Left cardiac atrium (tissue), 4 donors: ENCODE results near the gene GLB1L3. TPM values are rescaled to one million over a fixed set of nuclear protein-coding genes. Genes with fewer than 3 reads are reported as not detected.
"Not testable (repeated sequence)": the region's sequence is repeated elsewhere in the genome, so short reads cannot be mapped to it uniquely, and the experiment has no call there.

Source experiments
- ATAC-seq, 2 donors: fragments of 200-7000 bp; cut with Tn5 transposase; one replicate each; pipeline ENCODE4 v1.9.1; 2020; ENCODE audit warnings: mild to moderate bottlenecking in 2 of 2, moderate library complexity in 2 of 2
- DNase-seq: peaks from one replicate; pipeline ENCODE4 v3.0.0-alpha.2; 2020
- intact Hi-C, 2 donors: fragments of 100-400 bp; cut with DNase I; formaldehyde crosslinking; loops; one replicate each; pipeline versions ENCODE4 v1.14.1 to v1.15.1; 2022 to 2023
- total RNA-seq, 2 donors: library from RNA; stranded (reverse); fragmentation: NEBNext Ultra II Directional; extraction: Animal tissue kit (Norgen Biotek cat#: 25700); gene quantifications; one replicate each; pipeline ENCODE4 v1.2.1, GENCODE V29; 2021
- donor health status: DM: no; HTN: yes; CAD: no.
- donor health status: DM: no; HTN: yes; CAD: no; lungs with severe emphysema.
- donor health status: DM: yes; HTN: yes; CAD: no.
- donor health status: Dilated cardiomyopathy.

GLB1L3 gene
- total RNA-seq, 2 donors from 2014 or later = not detected

- DNase-seq (no peak), ATAC-seq (no peak)
- intact Hi-C loops = no loop called here
Observed at GRCh38 chr11:134338068-134338467, 61.9 kb downstream of the GLB1L3 start.

- intact Hi-C loops = no loop called here
- DNase-seq = no peak
Observed at GRCh38 chr11:134338654-134339053, 62.5 kb downstream of the GLB1L3 start.

GRCh38 chr11:134339756-134340155 lies 63.6 kb downstream of the GLB1L3 start:
- ATAC-seq = no peak
- intact Hi-C loops = no loop called here

More at GRCh38 chr11:134338654-134339053, 62.5 kb downstream of the GLB1L3 start:
- no peak for ATAC-seq

GRCh38 chr11:134340354-134340964 lies 64.3 kb downstream of the GLB1L3 start:
- intact Hi-C loops = no loop called here
- DNase-seq = no peak
- no peak for ATAC-seq

More at GRCh38 chr11:134339756-134340155, 63.6 kb downstream of the GLB1L3 start:
- no peak for DNase-seq

- ATAC-seq = no peak
- intact Hi-C loops = no loop called here
- no peak for DNase-seq
Observed at GRCh38 chr11:134341805-134342571, 65.8 kb downstream of the GLB1L3 start.

GRCh38 chr11:134342572-134343340 lies 66.6 kb downstream of the GLB1L3 start:
- no peak for DNase-seq
- intact Hi-C loops = no loop called here

GRCh38 chr11:134343646-134344045 lies 67.5 kb downstream of the GLB1L3 start:
- intact Hi-C loops = no loop called here
- DNase-seq (no peak), ATAC-seq (no peak)

More at GRCh38 chr11:134342572-134343340, 66.6 kb downstream of the GLB1L3 start:
- no peak for ATAC-seq

- DNase-seq, intact Hi-C loops: not testable (repeated sequence)
- ATAC-seq = peak in 1 of 2 donors; percentile 24
Observed at GRCh38 chr11:134344497-134345236, 68.5 kb downstream of the GLB1L3 start.

GRCh38 chr11:134345237-134345550 lies 69.0 kb downstream of the GLB1L3 start:
- intact Hi-C loops = no loop called here
- DNase-seq (no peak), ATAC-seq (no peak)

- intact Hi-C loops = no loop called here
- DNase-seq (no peak), ATAC-seq (peak in 1 of 2 donors; percentile 55)
Observed at GRCh38 chr11:134346101-134346975, 70.2 kb downstream of the GLB1L3 start.

- ATAC-seq (no peak), DNase-seq (no peak)
- intact Hi-C loops = no loop called here
Observed at GRCh38 chr11:134346976-134347350, 70.8 kb downstream of the GLB1L3 start.

- ATAC-seq (no peak), DNase-seq (no peak)
- intact Hi-C loops = no loop called here
Observed at GRCh38 chr11:134347441-134347840, 71.3 kb downstream of the GLB1L3 start.

GRCh38 chr11:134349109-134349801 lies 73.1 kb downstream of the GLB1L3 start:
- DNase-seq = no peak
- ATAC-seq = no peak
- intact Hi-C loops = no loop called here

GRCh38 chr11:134349802-134350355 lies 73.7 kb downstream of the GLB1L3 start:
- no peak for ATAC-seq
- DNase-seq = no peak
- intact Hi-C loops = no loop called here

GRCh38 chr11:134350381-134350780 lies 74.2 kb downstream of the GLB1L3 start:
- intact Hi-C loops = no loop called here
- ATAC-seq = no peak
- DNase-seq = no peak

GRCh38 chr11:134352111-134352510 lies 75.9 kb downstream of the GLB1L3 start:
- DNase-seq (no peak), ATAC-seq (no peak)
- intact Hi-C loops = no loop called here

GRCh38 chr11:134355136-134355535 lies 79.0 kb downstream of the GLB1L3 start:
- intact Hi-C loops = no loop called here
- ATAC-seq = no peak
- no peak for DNase-seq

GRCh38 chr11:134355656-134356055 lies 79.5 kb downstream of the GLB1L3 start:
- intact Hi-C loops = no loop called here
- ATAC-seq (no peak), DNase-seq (no peak)
